NCI-H345 treated with DMSO at 0.1 percent for 48 hours (cell line): ENCODE measurements around the gene PSMB7.
A peak's percentile ranks its signal among the peaks of the same experiment; 100 is the strongest.
"Not testable (repeated sequence)": the region's sequence is repeated elsewhere in the genome, so short reads cannot be mapped to it uniquely, and the experiment has no call there.

ENCODE experiments used
- DNase-seq: peaks from one replicate; lab custom pipeline; 2025; ENCODE audit not compliant: unreplicated experiment; lab: John Stamatoyannopoulos, UW

Gene PSMB7

GRCh38 chr9:124443625-124444024 lies 28.4 kb upstream of the PSMB7 start:
- DNase-seq = no peak

GRCh38 chr9:124442826-124443225 lies 27.6 kb upstream of the PSMB7 start:
- DNase-seq = no peak

- DNase-seq = no peak
These were observed 27.1 kb upstream of the PSMB7 start for GRCh38 chr9:124442379-124442778.

GRCh38 chr9:124441291-124441690 lies 26.0 kb upstream of the PSMB7 start:
- no peak for DNase-seq

GRCh38 chr9:124440786-124441185 lies 25.5 kb upstream of the PSMB7 start:
- no peak for DNase-seq

- no peak for DNase-seq
These were observed 24.5 kb upstream of the PSMB7 start for GRCh38 chr9:124439686-124440243.

- DNase-seq = no peak
These were observed 23.8 kb upstream of the PSMB7 start for GRCh38 chr9:124439086-124439485.

GRCh38 chr9:124438091-124438490 lies 22.8 kb upstream of the PSMB7 start:
- DNase-seq = no peak

GRCh38 chr9:124437086-124437485 lies 21.8 kb upstream of the PSMB7 start:
- no peak for DNase-seq

- DNase-seq = no peak
These were observed 21.1 kb upstream of the PSMB7 start for GRCh38 chr9:124436320-124436719.

- no peak for DNase-seq
These were observed 14.3 kb upstream of the PSMB7 start for GRCh38 chr9:124429530-124429867.

GRCh38 chr9:124428751-124429529 lies 13.7 kb upstream of the PSMB7 start:
- peak; percentile 18 for DNase-seq

GRCh38 chr9:124427281-124427680 lies 12.0 kb upstream of the PSMB7 start:
- no peak for DNase-seq

- no peak for DNase-seq
These were observed 11.1 kb upstream of the PSMB7 start for GRCh38 chr9:124426361-124426760.

- DNase-seq = not testable (repeated sequence)
These were observed 10.5 kb upstream of the PSMB7 start for GRCh38 chr9:124425733-124426132.

- DNase-seq = no peak
These were observed 8.3 kb upstream of the PSMB7 start for GRCh38 chr9:124423591-124423990.

GRCh38 chr9:124423155-124423554 lies 7.9 kb upstream of the PSMB7 start:
- DNase-seq = no peak

GRCh38 chr9:124420991-124421543 lies 5.8 kb upstream of the PSMB7 start:
- peak; percentile 87 for DNase-seq

GRCh38 chr9:124419832-124420489 lies 4.7 kb upstream of the PSMB7 start:
- DNase-seq = no peak

- no peak for DNase-seq
These were observed 726 bp upstream of the PSMB7 start for GRCh38 chr9:124415852-124416484.

GRCh38 chr9:124414612-124415011 lies 630 bp downstream of the PSMB7 start:
- DNase-seq = no peak

GRCh38 chr9:124412228-124412575 lies 3.0 kb downstream of the PSMB7 start:
- DNase-seq = no peak
